Smooth muscle cell (in vitro differentiated cells): ENCODE measurements around the gene MPHOSPH6. TPM values are rescaled to one million over a fixed set of nuclear protein-coding genes. Genes with fewer than 3 reads are reported as not detected.

Source experiments
- DNase-seq: peaks from one replicate; lab custom pipeline; 2025; ENCODE audit not compliant: unreplicated experiment; lab: John Stamatoyannopoulos, UW
- H2AFZ ChIP-seq: fragments of 200-600 bp; sonication (generic); 2 replicates; pipeline ENCODE4 v1.6.0; 2016; ENCODE audit warnings: antibody characterized with exemption, low read depth, mild to moderate bottlenecking
- H3F3A ChIP-seq: fragments of 200-600 bp; sonication (generic); 2 replicates; pipeline ENCODE4 v1.6.0; 2017; ENCODE audit warnings: antibody characterized with exemption, low read depth
- H3K27ac ChIP-seq: fragments of 200-600 bp; sonication (generic); 2 replicates; pipeline ENCODE4 v1.5.1; 2016; ENCODE audit warnings: low read depth, mild to moderate bottlenecking
- H3K27me3 ChIP-seq: fragments of 200-600 bp; sonication (generic); 2 replicates; pipeline ENCODE4 v1.6.1; 2016; ENCODE audit warnings: low read depth, mild to moderate bottlenecking
- H3K36me3 ChIP-seq: fragments of 200-600 bp; sonication (generic); 2 replicates; pipeline ENCODE4 v1.5.1; 2016; ENCODE audit warnings: low read depth
- H3K4me1 ChIP-seq: fragments of 200-600 bp; sonication (generic); 2 replicates; pipeline ENCODE4 v1.5.1; 2016; ENCODE audit warnings: low read depth
- H3K4me2 ChIP-seq: fragments of 200-600 bp; sonication (generic); 2 replicates; pipeline ENCODE4 v1.6.0; 2016; ENCODE audit warnings: mild to moderate bottlenecking
- H3K4me3 ChIP-seq: fragments of 200-600 bp; sonication (generic); 2 replicates; pipeline ENCODE4 v1.5.1; 2016; ENCODE audit warnings: mild to moderate bottlenecking
- H3K79me2 ChIP-seq: fragments of 200-600 bp; sonication (generic); 2 replicates; pipeline ENCODE4 v1.6.0; 2016; ENCODE audit warnings: low read depth, mild to moderate bottlenecking
- H3K9ac ChIP-seq: fragments of 200-600 bp; sonication (generic); 2 replicates; pipeline ENCODE4 v1.6.0; 2016; ENCODE audit warnings: low read depth
- H3K9me3 ChIP-seq: fragments of 200-600 bp; sonication (generic); replicated peaks from 2 replicates; pipeline ENCODE4 v1.5.1; 2016; ENCODE audit warnings: low read depth
- H4K20me1 ChIP-seq: fragments of 200-600 bp; sonication (generic); 2 replicates; pipeline ENCODE4 v1.6.0; 2016; ENCODE audit warnings: low read depth
- WGBS: methylation state at CpG from one replicate; pipeline ENCODE4 v1.1.7; 2016; ENCODE audit warnings: low lambda C conversion rate; 5-methylcytosine and 5-hydroxymethylcytosine counted together
- polyA plus RNA-seq: library from polyadenylated mRNA; unstranded; fragments of >200 nt; fragmentation: Nextera tagmentation; extraction: Ambion mirVana; gene quantifications from 2 replicates; pipeline ENCODE4 v1.2.1, GENCODE V29; 2016
- total RNA-seq: library from RNA; depleted of rRNA; stranded (reverse); fragments of >200 nt; gene quantifications from 2 replicates; pipeline ENCODE4 v1.2.3, GENCODE V29; 2014
- TF ChIP-seq, protein P1 (sequence below): fragments of 200-600 bp; sonication (generic); IDR thresholded peaks from 2 replicates; pipeline ENCODE4 v1.5.1; 2017; ENCODE audit warnings: borderline replicate concordance, mild to moderate bottlenecking, antibody characterized with exemption; ENCODE audit not compliant: insufficient read depth, poor library complexity, severe bottlenecking

Gene MPHOSPH6
- total and polyA plus RNA-seq, 2 experiments from 2014 or later: 55.4 to 65.5 TPM

DNA sequence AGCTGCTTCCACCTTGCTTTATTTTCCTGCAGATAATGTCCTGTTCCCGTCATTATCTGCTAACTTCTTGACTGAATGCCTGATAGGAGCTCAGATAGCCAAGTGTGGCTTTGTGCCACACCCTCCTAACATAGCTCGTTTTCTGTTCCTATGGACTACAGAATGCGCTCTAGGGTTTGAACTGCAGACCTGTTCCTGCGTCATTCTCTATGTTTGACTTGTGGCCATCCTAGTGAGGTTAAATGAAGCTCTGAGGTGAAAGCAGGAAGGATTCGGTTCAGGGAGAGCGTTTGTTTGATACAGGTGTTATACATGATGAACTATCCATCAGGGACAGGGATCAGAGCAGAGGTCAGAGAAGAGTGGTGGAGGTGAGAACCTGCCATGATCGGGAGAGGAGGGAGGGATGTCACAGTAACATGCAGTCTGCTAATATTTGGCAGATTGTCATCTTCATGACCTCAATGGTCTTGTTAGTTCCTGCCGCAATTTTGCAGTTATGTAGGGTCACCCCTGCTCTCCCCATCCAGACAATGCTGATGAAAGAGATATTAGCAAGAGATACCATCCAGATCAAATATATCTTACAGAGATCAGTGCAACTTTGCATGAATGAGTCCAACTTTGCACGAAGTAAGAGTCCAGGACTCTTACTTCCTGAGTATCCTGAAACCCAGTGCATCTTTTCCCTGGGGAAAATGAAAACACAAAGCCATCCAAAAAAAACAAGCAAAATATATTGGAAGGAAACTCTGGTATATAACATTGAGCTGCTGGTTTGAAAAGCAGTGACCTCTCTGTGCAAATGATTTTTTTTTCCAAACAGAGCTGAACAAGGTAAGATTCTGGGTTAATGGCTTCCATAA lies 32.8 kb downstream of the MPHOSPH6 start:
- no peak for DNase-seq
- Histone ChIP-seq H3K4me1 (peaks cover 6% of the 10 kb centered on the region), H2AFZ (no peak overlapping the region), H4K20me1 (no peaks in the 10 kb centered on the region), H3K4me3 (no peak overlapping the region), H3K27me3 (no peaks in the 10 kb centered on the region), H3K79me2 (no peaks in the 10 kb centered on the region), H3K4me2 (no peak overlapping the region), H3F3A (no peaks in the 10 kb centered on the region), H3K9ac (no peak overlapping the region), H3K36me3 (no peaks in the 10 kb centered on the region), H3K9me3 (no peaks in the 10 kb centered on the region), H3K27ac (no peak overlapping the region)
- TF ChIP-seq, protein P1, sequence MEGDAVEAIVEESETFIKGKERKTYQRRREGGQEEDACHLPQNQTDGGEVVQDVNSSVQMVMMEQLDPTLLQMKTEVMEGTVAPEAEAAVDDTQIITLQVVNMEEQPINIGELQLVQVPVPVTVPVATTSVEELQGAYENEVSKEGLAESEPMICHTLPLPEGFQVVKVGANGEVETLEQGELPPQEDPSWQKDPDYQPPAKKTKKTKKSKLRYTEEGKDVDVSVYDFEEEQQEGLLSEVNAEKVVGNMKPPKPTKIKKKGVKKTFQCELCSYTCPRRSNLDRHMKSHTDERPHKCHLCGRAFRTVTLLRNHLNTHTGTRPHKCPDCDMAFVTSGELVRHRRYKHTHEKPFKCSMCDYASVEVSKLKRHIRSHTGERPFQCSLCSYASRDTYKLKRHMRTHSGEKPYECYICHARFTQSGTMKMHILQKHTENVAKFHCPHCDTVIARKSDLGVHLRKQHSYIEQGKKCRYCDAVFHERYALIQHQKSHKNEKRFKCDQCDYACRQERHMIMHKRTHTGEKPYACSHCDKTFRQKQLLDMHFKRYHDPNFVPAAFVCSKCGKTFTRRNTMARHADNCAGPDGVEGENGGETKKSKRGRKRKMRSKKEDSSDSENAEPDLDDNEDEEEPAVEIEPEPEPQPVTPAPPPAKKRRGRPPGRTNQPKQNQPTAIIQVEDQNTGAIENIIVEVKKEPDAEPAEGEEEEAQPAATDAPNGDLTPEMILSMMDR: no peak
- WGBS: 97% methylated on average over 9 of the region's 9 CpGs

DNA sequence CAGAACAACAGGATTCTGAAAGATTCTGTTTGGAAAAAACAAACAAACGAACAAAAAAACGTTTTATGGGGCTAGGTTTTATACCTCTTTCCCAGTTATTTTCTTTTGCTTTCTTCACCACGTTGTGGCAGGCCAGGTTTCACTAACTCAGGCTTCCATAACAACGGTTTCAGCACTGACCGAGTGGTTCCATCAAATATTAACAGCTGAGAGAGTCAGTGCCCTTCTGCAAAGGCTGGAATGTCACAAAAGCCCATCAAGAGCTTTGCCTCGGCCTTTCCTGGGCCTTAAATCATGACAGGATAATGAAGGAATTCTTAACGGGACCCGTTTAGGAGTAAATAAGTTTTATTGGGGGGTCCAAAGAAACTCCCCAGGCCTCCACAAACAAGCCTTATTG lies 34.2 kb downstream of the MPHOSPH6 start:
- no peak overlapping the region for H3K9ac ChIP-seq
- H4K20me1 ChIP-seq: no peaks in the 10 kb centered on the region
- H3K9me3 ChIP-seq: no peaks in the 10 kb centered on the region
- no peak overlapping the region for H2AFZ ChIP-seq
- no peaks in the 10 kb centered on the region for H3F3A ChIP-seq
- H3K27ac ChIP-seq: no peak overlapping the region
- no peaks in the 10 kb centered on the region for H3K27me3 ChIP-seq
- TF ChIP-seq, protein P1: no peak
- peaks cover 6% of the 10 kb centered on the region for H3K4me1 ChIP-seq
- 83% methylated on average over 8 of the region's 8 CpGs for WGBS
- no peaks in the 10 kb centered on the region for H3K79me2 ChIP-seq
- H3K36me3 ChIP-seq: no peaks in the 10 kb centered on the region
- DNase-seq: no peak
- no peak overlapping the region for H3K4me2 ChIP-seq
- no peak overlapping the region for H3K4me3 ChIP-seq

DNA sequence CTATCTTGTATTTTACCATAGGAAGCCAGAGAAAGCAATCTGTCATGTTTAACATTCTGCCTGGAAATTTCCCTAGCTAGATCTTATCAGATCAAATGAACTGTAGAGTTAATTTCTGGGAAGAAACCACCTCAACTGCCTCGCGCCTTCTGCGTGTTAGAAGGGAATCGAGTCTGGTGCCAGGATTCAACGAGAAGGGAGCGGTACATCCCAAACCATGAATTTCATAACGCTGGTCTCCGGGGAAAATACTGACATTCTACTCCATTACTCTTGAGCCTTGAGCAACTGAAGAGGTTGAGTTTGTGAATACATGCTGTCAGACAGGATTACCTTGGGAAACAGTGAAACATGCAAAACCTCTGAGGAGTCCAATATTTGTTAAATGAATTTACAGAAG lies 35.2 kb downstream of the MPHOSPH6 start:
- no peak overlapping the region for H3K4me3 ChIP-seq
- H3K79me2 ChIP-seq: no peaks in the 10 kb centered on the region
- H3K9me3 ChIP-seq: no peaks in the 10 kb centered on the region
- H3K27ac ChIP-seq: no peak overlapping the region
- no peak for DNase-seq
- H3K4me2 ChIP-seq: no peak overlapping the region
- H3K4me1 ChIP-seq: peaks cover 6% of the 10 kb centered on the region
- H3K36me3 ChIP-seq: no peaks in the 10 kb centered on the region
- no peaks in the 10 kb centered on the region for H3K27me3 ChIP-seq
- TF ChIP-seq, protein P1: no peak
- no peak overlapping the region for H2AFZ ChIP-seq
- no peaks in the 10 kb centered on the region for H3F3A ChIP-seq
- no peak overlapping the region for H3K9ac ChIP-seq
- H4K20me1 ChIP-seq: no peaks in the 10 kb centered on the region
- WGBS: 94% methylated on average over 8 of the region's 8 CpGs

DNA sequence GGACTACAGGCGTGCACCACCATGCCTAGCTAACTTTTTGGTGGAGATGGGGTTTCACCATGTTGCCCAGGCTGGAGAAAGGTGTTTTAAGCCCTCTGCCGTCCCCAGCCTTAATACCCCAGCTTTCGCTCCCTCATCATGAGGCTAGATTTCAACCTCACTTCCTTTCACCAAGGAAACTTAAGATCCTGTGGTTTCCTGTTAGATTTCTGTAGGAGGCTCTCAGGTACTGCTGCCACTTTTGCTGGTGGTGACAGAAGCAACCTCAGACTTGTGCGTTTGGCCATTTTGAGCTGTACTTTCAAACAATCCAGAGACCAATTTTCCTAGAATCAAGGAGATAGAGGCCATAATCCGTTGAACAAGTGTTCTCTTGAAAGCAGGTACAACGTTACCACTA lies 36.2 kb downstream of the MPHOSPH6 start:
- TF ChIP-seq, protein P1: no peak
- no peak overlapping the region for H3K27ac ChIP-seq
- no peak overlapping the region for H3K4me3 ChIP-seq
- H4K20me1 ChIP-seq: no peaks in the 10 kb centered on the region
- WGBS: 86% methylated on average over 6 of the region's 6 CpGs
- no peaks in the 10 kb centered on the region for H3F3A ChIP-seq
- H3K4me1 ChIP-seq: peaks cover 4% of the 10 kb centered on the region
- no peak for DNase-seq
- no peak overlapping the region for H2AFZ ChIP-seq
- H3K4me2 ChIP-seq: no peak overlapping the region
- no peak overlapping the region for H3K9ac ChIP-seq
- no peaks in the 10 kb centered on the region for H3K27me3 ChIP-seq
- no peaks in the 10 kb centered on the region for H3K79me2 ChIP-seq
- H3K36me3 ChIP-seq: no peaks in the 10 kb centered on the region
- no peaks in the 10 kb centered on the region for H3K9me3 ChIP-seq
